CD4-positive, alpha-beta T cell treated with Interleukin-4 for 1 hour (primary cell): Measurements from ENCODE around the gene CTPS2.
"Not testable (repeated sequence)": the region's sequence is repeated elsewhere in the genome, so short reads cannot be mapped to it uniquely, and the experiment has no call there.

Experiments
- DNase-seq, 2 donors: peaks; one replicate each; pipeline ENCODE4 v3.0.0-alpha.2; 2020 to 2022

The CTPS2 gene

DNA sequence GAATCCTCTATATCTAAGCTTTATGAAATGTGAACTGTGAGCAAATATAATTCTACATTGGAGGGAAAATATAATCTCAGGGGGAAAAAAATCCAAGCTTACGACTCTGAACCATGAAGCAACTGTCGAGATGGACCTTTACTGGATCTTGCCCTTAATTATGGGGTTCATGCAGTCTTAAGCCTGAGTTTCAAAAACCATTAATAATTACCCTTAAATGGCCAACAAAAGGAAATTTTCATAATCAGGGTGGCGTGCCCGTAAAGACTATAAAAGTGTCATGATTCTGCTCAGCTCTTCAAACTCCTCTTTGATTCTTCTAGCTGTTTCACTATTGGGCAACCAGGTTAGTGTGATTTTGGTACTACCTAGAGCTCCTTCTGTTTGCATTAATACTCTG is 62.6 kb downstream of the CTPS2 start, which contains the start of gene S100G:
S100G (plus strand) TSS at position 301 of the 400 bp plus-strand sequence. CDS start 849 bp downstream, outside the sequence.
- DNase-seq: no peak

DNA sequence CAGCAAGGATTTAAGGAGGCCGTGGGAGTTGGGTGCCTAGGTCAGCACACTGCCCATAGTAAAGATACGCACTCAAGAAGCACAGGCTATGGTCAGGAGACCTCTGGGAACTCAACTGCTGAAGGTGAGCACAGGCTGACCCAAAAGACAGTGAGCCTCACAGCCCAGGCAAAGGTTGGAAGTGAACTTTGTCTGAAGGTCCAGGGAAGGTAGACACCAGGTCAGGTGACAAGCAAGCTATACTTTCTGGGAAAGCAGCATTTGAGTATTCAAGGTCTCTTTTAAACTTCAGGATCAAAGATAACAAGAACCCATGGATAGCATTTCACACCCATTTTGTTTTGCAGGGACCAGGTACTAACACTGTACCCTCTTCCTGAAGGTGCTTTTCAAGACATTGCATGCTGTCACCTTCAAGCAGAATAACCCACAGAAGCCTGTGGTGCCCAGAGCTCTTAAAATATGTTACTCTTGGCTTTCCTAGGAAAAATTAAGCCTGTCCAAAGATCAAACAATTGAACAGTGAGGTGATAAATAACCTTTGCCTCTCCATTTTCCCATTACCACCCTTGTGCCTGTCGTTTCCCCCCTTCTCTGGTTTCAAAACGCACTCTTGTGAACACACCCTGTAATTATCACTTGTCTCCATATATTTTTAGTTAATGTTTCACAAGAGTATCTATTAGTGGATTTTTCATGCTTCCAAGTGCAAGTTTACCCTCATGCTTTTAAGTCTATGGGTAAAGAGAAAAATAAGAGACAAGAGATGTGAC is 65.9 kb downstream of the CTPS2 start:
- no peak for DNase-seq

DNA sequence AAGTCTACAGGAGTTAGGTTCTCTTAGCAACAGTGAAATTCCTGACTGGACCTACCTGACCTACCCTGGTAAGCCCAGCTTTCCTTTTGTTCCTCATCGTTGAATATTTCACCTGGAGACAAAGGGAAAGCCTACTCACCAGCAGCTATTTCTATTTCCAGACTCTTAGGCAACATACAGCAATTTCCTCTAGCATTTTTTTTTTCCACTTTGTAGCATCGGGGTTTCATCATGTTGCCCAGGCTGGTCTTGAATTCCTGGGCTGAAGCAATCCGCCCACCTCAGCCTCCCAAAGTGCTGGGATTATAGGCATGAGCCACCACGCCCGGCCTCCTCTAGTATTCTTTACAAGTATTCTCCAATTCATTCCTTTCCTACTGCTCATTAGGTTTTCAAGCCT is 69.3 kb downstream of the CTPS2 start:
- DNase-seq: no peak

DNA sequence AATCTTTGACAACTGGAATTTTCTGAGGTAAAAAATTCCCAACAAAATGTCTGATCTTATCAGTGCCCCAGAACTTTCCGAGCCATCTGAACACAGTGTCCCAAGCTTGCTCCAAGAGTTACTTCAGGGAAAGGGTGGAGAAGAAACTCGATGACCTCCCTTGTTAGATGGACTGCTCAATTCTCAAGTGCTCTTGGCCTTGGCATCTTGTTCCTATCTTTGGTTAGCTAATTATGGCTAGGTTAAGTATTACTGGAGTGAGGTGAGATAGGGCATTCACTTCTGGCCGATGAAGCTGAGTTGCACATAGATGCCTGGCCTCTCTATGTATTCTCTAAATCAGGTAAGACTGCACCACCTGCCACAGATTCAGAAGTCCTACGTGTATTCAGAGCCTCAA is 71.6 kb downstream of the CTPS2 start:
- no peak for DNase-seq

DNA sequence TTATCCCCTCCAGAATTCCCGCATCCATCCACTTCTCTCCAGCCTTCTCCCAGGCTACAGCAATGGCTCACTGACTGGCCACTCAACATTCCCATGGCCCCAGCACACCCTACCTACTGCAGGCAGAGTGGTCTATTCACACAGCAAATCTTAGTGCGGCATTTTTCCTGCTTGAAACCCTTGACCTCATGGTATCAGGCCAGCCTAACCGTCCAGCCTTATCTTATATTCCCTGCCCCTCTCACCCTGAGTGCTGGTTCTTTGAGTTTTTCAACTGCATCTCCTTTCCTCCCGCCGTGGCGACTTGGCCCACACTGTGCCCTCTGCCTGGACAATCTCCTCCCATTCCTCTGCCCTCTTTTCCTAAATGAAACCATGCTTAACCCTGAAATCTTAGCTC is 72.5 kb downstream of the CTPS2 start:
- DNase-seq: no peak

DNA sequence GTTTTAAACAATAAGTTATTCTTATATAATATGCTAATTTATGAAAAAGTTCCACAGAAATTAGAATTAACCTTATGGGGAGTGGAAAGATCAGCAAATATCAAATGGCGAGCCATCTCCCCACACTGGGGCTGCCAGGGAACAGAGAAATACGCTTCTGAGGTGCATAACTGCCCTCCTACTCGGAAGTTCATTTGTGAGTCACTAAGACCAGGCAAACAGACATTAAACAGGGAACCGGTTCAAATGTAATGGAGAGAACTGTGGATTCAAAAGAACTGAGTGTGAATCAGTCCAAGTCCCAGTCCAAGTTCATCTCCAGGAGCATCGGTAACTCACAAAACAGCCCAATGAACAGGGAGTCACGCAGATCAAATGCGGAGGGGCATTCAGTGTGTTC is 73.9 kb downstream of the CTPS2 start:
- DNase-seq: no peak

DNA sequence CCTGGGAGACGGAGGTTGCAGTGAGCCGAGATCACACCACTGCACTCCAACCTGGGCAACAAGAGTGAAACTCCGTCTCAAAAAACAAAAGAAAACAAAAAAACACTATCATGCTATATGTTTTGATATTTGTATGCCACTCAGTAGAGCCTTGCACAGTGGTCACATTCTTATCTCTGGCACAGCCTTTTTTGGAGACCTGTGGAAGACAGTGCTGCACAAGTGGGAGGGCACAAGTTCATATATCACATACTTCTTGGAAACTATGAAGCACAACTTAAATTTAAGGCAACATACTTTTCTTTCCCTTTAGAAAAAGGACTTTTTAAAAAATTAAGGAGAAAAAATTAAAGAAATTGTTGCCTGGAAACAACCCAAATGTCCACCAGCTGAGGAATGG is 76.9 kb downstream of the CTPS2 start:
- DNase-seq: no peak

DNA sequence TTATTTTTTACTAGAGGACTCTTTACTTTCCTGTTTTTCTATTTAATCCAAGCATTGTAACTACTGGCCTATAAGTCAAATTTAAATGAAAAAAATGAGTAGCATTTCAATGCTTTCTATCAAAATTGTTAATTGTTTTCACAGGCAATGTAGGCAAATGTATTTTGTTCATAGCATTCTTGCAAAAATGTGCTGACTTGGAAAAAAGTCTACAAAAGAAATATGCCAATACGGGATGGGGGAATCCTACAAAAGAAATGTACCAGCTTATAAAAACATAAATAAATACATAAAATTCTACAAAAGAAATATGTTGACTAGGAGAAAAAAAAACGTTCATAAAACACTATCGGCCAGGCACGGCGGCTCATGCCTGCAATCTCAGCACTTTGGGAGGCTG is 77.4 kb downstream of the CTPS2 start:
- DNase-seq: no peak

DNA sequence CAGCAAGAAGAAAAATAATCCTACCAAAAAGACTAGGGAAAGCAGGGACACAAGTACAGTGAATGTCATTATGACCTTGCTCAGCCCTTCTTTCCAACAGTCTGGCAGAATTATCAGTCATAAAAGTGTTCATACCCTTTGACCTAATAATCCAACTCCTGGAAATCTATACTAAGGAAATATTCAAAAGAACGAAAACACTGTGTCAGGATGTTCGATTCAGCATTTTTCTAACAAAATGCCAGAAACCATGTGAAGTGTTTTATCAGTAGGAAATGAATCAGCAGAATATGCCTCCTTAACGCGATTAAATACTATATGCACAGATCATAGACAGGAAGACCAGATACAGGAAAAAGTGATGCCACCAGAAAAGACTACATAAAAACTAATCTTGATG is 78.7 kb downstream of the CTPS2 start:
- DNase-seq: no peak

DNA sequence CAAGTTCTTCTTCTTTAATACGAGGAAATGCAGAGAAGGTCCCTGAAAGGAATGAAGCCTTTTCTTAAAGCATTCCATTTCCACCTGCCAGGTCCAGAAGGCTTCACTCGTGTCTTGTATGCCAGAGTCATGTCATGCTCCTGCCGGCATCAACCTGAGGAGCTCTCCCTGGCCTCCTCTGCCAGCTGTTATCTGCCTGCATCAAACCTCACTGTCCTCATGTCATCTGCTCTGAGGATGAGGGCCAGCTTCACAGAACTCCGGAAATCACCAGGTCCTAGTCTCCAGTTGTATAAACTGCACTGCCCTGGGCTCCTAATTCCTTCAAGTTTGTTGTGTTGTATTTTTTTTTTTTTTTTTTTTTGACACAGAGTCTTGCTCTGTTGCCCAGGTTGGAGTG is 82.6 kb downstream of the CTPS2 start:
- no peak for DNase-seq

DNA sequence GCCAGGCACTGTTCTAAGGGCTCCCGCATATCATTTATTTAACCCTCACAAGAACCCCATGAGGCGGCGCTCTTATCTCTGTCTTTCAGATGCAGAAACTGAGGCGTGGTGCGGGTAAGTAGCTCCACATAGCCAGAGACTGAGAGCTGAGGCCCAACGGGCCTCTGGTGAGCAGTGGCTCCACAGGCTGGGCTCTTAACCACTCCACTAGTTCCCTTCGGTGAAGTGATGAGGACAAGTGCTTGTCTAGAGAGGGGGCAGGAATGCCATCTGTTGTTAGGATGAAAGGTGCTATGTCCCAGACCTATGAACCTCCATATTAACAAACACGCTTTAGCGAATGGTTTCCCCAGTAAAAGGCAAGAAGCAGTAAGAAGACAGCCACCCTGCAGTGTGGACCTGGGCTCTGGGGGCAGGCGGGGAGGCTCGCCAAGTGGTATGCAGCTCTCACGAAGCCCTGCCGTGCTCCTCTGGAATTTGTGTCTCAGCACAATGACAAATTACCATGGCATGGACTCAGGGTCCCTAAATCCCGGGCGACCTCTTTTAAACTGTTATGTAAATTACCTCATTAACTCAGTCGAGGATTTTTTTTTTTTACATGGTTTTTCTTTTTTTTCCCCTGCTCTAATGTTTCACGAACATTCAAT is 83.4 kb downstream of the CTPS2 start:
- no peak for DNase-seq

DNA sequence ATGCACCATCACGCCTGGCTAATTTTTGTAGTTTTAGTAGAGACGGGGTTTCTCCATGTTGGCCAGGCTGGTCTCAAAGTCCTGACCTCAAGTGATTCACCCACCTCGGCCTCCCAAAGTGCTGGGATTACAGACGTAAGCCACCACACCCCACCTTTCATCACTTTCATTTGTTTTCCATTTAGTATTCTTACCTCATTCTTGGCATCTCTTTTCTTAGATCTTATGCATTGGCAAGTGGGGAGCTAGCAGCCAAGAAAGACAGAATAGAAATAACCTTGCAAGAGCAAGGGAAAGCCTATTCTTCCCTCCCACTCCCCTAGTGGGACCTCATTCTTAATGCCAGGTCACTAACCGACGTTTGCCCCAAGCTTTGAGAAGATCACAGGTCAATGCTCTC is 84.0 kb downstream of the CTPS2 start:
- DNase-seq: not testable (repeated sequence)

DNA sequence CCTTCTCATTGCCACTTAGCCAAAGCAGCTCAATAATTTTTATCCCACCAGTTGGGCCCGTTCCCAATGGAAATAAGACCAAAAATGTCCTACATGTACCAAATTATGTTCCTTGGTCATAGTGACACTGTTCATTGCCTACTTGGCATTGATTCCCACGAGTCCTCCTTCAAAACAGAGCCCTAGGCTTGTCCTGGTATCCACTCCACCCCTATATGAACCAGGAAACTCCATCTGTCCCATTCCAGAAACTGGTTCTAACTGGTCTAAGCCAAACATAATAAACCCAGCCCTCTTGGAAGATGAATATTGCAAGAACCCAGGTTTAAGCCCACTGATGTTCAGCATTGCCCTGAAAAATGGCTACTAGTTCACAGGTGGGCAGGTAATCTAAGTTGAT is 93.4 kb downstream of the CTPS2 start:
- DNase-seq: no peak

DNA sequence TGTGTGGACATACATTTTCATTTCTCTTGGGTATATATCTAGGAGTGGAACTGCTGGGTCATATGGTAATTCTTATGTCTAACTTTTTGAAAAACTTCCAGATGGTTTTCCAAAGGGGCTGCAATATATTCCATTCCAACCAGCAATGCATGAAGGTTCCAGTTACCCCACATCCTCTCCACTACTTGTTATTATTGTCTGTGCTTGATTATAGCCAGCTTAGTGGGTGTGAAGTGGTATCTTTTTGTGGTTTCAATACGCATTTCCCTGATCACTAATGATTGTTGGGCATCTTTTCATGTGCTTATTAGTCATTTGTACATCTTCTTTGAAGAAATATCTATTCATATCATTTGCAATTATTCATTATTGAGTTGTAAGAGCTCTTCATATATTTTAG is 94.0 kb downstream of the CTPS2 start:
- no peak for DNase-seq

DNA sequence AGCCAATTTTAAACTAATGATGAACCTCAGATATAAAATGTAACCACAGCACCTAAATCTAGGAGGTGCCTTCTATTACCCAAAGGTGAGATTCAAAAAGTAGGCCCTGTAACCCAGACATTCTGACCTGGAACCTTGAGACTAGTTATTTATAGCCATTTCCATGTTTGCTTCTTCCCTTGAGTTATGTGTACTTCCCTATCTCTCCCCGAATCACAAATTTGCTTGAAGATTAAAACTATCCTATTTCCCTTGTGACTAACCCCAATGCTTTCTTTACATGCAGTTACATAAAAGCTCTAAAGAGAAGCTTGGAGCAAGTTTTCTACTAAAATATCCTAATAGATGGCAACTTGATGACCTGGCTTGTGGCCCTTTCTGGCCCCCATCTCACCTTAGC is 95.1 kb downstream of the CTPS2 start:
- no peak for DNase-seq

DNA sequence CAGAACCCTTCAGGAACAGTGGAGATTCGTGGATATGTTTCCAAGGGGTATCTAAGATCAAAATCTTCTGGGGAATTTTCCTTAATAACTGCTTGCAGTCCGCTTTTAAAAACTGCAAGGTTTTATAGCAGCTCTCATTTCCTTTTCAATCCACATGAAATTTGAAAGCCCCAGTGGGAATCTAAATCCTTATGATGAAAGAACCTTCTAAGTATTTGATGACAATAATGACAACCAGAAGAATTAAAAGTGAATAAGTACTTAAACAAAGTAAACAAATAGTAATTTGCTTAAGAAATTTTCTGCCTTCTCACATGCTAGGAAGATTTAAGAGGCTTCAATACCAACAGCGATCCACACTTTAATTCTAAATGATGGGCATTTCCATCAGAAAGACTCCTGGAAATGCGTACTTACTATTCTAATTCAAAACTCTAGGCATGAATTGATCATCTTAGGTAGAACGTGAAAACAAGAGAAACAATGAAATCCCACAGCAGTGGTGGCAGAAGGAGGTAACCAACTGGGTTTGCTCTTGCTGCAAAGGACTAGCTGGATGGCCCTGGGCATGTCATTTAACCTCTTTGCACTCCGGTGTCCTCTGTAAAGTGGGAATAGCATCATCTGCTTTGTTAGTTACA is 100.1 kb downstream of the CTPS2 start:
- DNase-seq: no peak

DNA sequence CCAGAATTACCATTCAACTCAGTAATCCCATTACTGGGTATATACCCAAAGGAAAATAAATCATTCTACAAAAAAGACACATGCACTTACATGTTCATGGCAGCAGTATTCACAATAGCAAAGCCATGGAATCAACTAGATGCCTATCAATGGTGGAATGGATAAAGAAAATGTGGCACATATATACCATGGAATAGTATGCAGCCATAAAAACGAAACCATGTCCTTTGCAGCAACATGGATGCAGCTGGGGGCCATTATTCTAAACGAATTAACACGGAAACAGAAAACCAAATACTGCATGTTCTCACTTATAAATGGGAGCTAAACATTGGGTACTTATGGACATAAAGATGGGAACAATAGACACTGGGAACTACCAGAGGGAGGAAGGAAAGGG is 101.8 kb downstream of the CTPS2 start:
- not testable (repeated sequence) for DNase-seq

DNA sequence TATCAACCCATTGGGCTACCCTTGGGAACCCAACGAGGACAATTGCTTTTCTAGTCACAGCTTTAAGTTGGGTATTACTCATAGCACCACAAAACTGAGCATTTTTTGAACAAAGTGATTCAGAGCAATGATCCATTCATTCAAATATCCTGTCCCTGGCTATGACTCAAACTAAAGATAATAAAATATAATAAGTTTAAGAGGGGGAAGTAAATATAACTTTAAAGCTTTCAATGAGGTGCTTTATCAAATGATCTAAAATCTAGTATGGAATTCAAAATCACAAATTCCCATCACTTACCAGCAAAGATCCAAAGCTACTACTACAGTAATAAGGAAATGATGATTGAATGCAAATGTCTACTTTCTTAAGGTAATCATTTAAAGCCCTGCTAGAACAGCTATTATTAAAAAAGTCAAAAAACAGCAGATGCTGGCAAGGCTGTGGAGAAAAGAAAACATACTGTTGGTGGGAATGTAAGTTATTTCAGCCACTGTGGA is 102.3 kb downstream of the CTPS2 start:
- DNase-seq: no peak

DNA sequence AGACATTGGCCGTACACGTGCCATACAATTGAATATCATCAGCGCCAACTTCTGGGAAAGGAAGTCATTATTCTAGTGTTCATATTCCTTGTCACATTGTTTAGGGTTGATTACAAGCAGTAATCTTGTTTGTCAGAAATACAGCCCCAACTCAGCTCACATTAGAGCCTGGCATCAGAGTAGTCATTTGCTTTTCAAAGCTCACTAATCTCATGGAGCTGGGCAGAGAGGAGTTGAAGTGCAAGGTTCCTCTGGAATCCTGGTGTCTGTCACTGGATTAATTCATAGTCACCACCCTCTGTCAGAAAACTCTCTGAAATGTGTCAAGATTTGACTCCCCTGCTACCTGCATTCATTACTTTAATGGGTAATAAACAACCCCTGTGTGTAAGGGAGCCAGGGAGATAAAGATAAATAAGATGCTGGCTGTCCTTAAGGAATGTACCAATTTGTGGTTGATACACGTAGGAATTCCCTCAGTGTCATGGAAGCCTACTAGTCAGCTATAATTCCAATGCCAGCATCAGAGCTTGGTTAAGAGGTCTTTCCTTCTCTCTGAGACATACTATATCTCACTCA is 106.2 kb downstream of the CTPS2 start:
- no peak for DNase-seq

DNA sequence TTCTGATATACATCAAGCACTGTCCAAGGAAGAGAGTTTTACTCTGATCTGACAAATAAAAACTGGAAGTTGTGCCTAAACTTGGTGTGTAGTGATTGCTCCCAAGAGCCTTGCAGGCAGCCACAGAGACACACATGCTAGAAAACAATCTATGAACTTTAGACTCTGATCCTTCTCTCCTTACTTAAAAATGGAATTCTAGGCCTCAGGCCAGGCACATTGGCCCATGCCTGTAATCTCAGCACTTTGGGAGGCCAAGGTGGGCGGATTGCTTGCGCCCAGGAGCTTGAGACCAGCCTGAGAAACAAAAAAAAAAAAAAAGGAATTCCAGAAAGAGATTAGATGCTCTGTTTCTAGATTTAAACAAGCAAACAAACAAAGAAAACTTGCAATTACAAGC is 108.1 kb downstream of the CTPS2 start:
- no peak for DNase-seq

DNA sequence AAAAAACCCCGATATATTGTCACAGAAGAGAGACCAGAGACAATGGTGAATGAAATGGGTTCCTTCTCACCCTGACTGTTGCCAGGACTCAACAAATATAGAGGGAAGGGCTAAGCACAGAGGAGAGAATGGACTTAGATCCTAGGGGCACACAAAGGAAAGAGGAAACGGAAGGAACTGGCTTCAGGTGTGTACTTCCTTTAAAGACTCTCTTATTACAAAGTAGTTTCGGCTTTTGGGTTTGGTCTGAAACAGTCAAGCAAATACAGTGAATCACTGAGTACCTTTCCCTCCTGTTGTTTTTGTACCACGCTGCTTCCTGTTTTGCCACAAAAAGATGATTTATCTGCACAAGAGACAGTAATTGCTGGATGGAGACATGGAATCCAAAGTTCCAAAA is 108.6 kb downstream of the CTPS2 start:
- DNase-seq: peak in 1 of 2 donors; percentile 3

DNA sequence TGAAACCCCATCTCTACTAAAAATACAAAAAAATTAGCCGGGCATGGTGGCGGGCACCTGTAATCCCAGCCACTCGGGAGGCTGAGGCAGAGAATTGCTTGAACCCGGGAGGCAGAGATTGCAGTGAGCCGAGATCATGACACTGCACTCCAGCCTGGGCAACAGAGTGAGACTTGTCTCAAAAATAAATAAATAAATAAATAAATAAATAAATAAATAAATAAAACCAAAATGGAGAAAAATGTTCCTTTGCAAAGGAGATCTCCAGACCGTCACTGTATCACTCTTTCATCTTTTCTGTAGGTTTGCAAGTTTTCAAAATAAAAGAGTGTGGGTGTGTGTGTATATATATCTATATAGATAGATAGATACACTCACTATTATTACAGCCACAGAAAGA is 109.2 kb downstream of the CTPS2 start:
- DNase-seq: not testable (repeated sequence)

DNA sequence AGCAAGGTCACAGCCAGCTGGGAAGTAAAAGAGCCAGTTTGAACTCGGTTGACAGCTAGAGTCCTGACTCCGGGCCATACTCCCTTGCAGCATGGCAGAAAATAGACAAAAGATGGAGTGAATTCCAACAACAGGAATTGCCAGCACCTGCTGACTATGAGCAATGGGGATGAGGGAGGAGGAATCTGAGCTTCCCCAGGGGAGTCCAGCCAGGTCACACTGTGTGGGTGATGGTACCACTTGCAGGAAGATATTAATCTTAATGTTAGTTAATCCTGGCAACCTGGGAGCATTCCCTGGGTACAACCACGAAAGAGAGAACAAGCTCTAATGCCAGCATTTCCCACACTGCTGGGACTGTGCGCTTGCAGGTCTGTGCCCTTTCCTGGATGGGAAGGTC is 110.6 kb downstream of the CTPS2 start:
- no peak for DNase-seq

DNA sequence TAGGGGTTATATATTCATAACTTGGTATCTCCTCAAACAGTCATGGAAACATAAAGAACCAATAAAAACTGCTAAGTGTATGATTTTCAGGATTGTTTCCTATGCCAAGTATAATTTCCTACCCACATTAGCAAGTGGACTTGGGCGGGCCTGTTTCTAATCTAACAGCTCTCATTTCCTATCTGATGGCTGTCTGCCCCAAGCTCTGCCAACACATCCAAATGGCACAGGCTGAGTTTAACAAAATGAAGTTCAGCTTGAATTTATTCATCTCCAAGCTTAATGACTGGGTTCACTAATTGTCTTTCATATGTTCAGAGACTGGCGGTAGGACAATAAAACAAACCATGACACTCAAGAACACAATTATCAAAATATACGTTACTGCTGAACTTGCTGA is 118.0 kb downstream of the CTPS2 start:
- no peak for DNase-seq
